ENCODE data around the gene TRIL.

TRIL gene

DNA sequence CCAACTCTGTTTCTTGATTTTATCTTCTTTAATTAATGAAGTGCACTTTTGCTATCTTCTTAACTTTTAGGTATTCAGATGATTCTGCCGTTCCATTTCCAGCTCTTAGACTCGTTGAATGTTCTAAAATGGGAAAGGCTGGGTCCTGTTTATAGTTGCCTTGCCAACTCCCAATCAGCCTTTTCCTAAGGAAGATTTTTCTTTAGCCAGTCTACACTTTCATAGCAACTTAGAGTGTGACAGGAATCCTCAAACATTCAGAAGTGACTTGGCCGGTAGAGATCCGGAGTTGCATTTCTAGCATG lies 23.0 kb upstream of the TRIL start:
- no peak for DNase-seq

DNA sequence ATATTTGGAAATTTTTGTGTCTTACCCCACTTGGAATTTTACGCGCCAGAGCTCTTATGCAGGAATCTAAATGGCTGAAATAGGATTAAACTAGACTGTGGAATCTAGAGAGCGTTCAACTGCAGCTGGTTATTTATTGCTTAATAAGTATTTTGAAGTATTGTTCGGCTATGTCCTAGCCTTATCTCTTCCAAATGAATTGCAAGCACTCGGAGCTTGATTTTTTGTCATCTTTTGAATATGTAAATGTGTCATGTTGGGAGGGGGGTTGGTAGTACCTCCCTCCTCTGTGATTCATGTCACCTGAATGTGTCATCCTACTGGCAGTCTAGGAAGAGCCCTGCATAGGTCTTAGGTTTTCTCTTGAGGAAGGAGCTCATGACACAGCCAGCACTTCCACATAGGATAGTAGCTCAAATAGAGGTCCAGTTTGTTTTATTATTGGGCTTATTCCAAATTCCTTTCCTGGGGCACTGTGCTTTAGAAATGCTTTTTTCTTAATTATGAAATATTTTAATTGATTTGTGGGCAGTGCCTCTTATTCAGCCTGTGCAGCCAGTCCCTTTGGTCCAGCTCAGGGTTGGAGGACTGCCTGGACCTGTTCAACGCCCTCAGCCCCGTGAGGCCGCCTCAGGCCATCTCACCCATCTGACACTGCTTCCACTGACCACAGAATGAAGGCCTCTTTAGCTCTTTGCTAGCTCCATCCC lies 22.5 kb upstream of the TRIL start:
- DNase-seq: no peak

GRCh38 chr7:28979776-28980175 lies 21.6 kb upstream of the TRIL start:
- no peak for DNase-seq

GRCh38 chr7:28977881-28978280 lies 19.8 kb upstream of the TRIL start:
- no peak for DNase-seq

DNA sequence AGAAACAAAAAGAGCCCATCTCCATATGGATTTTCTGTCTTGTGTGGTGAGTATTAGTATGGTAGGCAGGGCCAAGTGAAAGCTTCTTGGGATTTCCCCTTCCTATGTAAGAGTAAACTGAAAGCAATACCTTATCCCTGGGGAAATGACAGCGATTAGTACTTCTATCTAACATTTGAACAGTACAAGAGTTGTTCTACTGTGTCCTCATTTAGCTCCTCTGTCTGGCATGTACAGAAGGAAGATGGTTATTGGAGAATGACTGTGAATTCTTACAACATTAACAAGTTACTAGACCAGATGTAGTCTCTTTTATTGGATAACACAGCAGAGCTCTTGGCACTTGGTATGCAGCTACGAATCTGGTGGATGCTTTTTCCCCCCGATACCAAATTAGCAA lies 17.9 kb upstream of the TRIL start:
- no peak for DNase-seq

DNA sequence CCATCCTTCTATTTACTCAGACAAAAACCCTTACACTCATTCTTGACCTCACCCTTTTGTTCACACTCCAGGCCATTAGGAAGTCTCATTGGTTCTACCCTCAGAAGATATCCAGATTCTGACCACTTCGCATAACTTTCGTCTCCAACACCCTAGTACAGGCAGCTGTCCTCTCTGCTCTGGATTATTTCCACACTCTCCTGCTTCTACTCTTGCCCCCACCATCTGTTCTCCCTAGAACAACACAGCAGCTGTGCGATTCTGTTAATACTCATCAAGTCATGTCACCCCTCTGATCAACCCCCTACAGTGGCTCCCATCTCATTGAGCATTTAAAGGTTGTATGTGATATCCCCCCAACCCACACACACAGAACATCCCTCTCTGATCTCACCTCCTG lies 15.5 kb upstream of the TRIL start:
- DNase-seq: no peak

- no peak for DNase-seq
Observed at GRCh38 chr7:28964056-28964455, 5.9 kb upstream of the TRIL start.

DNA sequence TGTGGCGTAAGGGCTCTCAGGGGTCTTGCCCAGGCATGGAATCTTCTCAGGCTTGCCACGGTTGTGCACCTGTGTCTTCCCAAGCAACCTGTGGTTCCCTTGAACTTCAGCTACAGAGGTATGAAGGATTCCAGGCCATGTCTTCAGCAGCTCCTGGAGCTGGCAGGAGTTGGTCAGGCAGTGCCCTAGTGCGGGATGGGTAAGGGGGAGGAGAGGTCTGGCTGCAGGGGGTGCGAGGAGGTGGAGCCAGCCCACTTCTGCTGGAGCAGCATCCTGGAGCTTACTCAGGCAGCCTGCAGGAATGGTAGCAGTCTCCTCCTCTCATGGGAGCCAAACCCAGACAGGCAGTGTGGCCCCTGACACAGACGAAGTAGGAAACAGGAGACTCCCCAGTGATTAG lies 3.8 kb upstream of the TRIL start:
- DNase-seq: no peak

DNA sequence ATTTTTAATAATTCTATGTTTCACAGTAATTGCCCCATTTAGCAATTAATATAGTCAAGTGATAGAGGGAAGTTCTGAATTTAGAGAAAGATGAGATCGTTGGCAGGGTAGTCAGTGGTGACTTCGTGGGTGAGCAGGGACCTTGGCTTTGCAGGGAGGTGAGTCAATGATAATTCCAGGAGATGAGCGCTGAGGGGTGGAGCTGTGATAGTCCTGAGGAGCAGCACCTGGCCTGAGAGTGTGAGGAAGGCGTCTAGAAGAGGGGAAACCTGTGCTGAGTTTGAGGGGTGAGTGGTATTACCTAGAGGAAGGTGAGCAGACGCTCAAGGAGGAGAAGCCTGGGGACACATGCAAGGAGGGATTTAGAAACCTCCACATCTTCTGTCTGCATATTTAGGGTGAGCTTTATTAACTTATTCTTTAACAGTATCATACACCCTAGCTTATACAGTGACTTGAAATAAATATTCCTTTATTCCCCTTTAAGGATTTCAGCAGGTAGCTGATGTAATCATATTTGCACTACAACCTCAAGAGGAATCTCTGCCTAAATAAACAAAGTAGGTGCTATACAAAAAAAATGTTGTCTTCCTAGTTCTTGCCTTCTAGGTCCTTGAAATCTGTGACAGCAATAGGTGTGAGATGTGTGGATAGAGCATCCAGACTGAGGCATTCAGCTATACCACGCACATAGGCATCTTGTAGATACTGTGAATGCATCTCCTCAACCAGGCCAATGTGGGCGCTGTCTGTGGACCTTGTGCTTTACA lies 2.1 kb upstream of the TRIL start:
- DNase-seq: no peak

DNA sequence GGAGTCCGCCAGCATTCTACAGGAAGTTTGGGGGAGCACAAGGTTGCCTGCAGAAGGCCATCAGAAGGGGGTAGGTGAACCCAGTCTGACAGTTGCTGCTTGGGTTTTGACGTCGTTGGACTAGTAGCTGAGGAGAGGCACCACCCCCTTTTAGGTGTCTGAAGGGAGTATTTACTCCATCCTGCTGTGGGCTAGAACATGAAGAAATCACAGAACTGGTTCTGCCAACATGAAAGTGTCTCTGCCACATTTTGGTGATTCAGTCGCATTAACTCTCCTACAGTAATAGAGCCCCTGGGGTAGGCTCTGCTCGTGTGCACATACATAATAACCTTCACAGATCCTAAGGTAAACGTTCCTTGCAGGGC lies 834 bp upstream of the TRIL start:
- no peak for DNase-seq

- no peak for DNase-seq
Observed at GRCh38 chr7:28957751-28958234, 337 bp downstream of the TRIL start.

- DNase-seq: no peak
Observed at GRCh38 chr7:28957064-28957750, 923 bp downstream of the TRIL start.

GRCh38 chr7:28956608-28957063 lies 1.5 kb downstream of the TRIL start:
- no peak for DNase-seq

GRCh38 chr7:28955718-28956607 lies 2.2 kb downstream of the TRIL start:
- no peak for DNase-seq

- DNase-seq: no peak
Observed at GRCh38 chr7:28955356-28955717, 2.8 kb downstream of the TRIL start.

- DNase-seq: no peak
Observed at GRCh38 chr7:28954946-28955345, 3.2 kb downstream of the TRIL start.

GRCh38 chr7:28954471-28954870 lies 3.7 kb downstream of the TRIL start:
- DNase-seq: no peak

DNA sequence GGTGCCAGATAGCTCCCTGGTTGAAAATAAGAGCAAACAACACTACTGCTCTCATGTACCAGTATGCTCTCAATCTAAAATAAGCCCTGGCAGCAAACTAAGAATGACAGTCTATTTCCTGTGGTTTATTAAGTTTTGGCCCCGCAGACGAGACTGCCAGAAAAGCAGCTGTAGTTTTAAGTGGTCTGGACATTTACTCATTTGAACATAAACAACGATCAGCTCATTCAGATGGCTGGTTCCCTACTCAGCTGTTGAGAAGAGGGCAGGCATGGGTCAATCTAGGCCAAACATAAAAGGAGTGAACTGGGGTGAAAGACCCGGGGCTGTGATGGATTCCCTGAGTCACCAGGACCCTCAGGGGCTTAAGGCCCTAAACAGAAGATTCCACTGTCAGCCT lies 4.5 kb downstream of the TRIL start:
- no peak for DNase-seq

DNA sequence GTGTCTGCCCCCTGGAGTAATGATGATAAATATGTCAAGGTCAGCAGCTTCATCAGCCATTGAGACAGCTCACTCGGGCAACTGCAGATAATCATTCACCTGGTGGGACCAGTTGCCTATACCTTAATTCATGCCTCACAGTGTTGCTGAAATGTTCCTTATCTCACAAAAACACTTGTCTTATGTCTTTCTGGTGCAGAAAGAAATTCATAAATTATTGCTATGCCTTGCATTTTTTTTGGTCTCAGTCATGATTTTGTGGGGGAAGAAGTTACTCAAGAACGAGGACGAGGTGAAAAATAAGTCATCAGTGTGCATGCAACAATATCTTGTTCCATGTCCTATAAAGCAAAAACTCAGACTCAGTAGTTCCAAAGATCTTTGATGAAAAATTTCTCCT lies 16.0 kb downstream of the TRIL start:
- DNase-seq: no peak

DNA sequence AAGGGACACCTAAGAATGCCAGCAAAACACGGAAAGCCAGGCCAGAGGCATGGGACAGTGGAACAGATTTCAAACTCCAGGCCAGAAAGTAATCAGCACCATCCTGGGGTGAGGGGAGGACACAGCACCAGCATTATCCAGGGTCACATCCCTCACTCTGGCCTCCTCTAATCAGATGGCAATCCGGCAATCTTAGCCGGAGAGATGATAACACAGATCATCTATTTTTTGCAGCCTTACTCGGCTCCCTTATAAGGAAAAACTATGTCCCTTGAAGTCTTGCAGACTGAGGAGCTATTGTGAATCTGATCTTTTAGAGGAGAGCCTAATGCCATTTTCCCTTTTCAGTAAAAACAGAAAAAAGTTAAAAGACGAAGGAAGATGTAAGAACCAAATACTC lies 16.5 kb downstream of the TRIL start:
- DNase-seq: no peak

DNA sequence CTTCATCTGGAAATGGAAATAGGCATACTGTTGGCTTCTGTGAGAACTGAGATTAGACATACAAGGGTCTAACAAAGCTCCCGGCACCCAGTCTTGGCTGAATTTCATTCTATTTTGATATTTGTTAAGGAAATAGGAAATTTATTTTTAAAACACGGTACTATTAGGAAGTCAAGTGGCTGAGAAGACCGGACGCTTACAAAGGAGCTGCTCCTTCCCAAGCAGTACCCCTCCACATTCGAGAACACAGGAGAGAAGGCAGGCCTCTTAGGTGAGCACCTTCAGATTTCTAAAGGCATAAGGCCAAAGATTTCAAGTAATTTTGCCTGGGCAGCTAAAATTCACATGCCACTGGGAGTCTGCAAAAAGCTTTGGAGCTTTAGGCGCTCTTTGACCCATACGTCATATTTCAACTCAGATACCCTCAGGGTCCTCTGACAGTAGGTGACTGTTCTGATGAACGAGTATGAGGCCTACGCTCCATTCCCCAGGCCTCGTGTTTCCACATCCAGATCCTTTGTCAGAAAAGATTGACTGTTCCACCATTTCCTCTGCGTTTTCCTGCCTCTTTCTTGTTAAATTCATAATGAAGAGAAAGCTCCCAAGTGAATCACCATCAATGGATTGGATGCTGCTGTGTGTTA lies 17.3 kb downstream of the TRIL start:
- no peak for DNase-seq

DNA sequence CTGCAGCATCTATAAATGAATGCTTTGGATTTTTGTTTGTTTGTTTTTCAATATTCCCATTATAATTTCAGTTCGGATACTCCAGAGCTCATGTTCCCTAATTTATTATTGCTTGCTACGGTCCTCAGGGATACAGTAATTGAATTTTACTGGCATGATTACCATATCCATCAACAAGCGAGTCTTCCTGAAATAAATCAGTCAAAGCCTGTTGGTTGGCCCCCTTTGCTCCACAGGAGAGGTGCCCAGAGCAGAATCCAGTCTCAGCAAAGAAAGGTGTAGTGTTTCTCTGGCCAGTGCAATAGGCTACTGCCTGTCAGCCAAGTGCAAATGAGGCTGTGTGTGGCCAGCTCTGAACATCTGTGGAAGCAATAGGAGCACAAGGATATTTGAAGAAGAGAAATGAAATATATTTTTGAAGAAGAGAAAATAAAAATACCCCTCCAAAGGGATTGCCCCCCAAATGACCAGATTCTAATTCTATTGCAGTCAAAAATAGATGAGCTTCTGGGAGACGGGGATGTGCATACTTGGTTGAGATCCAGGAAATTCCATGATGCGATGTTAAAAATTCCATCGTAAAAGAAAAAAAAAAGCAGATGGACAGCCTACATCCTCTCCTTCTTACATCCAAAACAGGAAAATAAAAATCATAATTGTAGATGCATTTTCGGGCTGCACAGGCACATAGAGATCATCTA lies 18.1 kb downstream of the TRIL start:
- DNase-seq: no peak

All from effector CD8-positive, alpha-beta T cell (primary cell).